ENCODE data around the gene ITGAD. TPM values are rescaled to one million over a fixed set of nuclear protein-coding genes. Genes with fewer than 3 reads are reported as not detected.

Gene ITGAD
- total and polyA plus RNA-seq, 2 experiments from 2014 or later = not detected

DNA sequence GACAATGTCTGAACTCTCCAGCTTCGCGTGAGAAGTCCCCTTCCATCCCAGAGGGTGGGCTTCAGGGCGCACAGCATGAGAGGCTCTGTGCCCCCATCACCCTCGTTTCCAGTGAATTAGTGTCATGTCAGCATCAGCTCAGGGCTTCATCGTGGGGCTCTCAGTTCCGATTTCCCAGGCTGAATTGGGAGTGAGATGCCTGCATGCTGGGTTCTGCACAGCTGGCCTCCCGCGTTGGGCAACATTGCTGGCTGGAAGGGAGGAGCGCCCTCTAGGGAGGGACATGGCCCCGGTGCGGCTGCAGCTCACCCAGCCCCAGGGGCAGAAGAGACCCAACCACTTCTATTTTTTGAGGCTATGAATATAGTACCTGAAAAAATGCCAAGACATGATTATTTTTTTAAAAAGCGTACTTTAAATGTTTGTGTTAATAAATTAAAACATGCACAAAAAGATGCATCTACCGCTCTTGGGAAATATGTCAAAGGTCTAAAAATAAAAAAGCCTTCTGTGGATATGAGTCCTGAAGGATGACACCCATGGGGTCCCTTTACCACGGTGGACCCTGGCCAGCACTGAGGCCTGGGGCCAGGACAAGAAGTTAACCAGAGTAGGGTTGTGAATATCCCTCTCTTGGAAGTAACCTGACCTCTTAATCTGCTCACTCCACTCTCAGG lies 10.5 kb upstream of the ITGAD start:
- Histone ChIP-seq H3K4me2 (no peak overlapping the region), H3K9me2 (ENCODE audit: insufficient read depth) (no peaks in the 10 kb centered on the region), H3K79me2 (replicated peaks; ENCODE audit: insufficient read depth) (no peaks in the 10 kb centered on the region), H2AFZ (peak overlapping the region; percentile 91; the same call in 1 of the 2 replicates), H3K4me3 (no peak overlapping the region), H3K4me1 (ENCODE audit: insufficient read depth) (no peaks in the 10 kb centered on the region), H3F3A (replicated peaks; ENCODE audit: low read depth) (no peaks in the 10 kb centered on the region), H3K36me3 (ENCODE audit: insufficient read depth) (no peaks in the 10 kb centered on the region), H3K27ac (ENCODE audit: low read depth) (no peak overlapping the region), H3K27me3 (ENCODE audit: insufficient read depth) (no peaks in the 10 kb centered on the region), H4K20me1 (replicated peaks; ENCODE audit: insufficient read depth) (no peaks in the 10 kb centered on the region)
- DNase-seq (ENCODE audit: low spot score) = peak; percentile 89
- no peaks in the 10 kb centered on the region for H3K36me3 Mint-ChIP-seq (ENCODE audit: low read depth)
- ATAC-seq = peak; percentile 95
- peaks cover 8% of the 10 kb centered on the region for H3K4me1 Mint-ChIP-seq
- H3K27me3 Mint-ChIP-seq (ENCODE audit: insufficient read depth, low read depth, poor library complexity) = peaks cover 8% of the 10 kb centered on the region
- no peak for TF ChIP-seq JUNB (IDR thresholded peaks at IDR 0.05; ENCODE audit: unreplicated experiment)
- TF ChIP-seq CREB1 (CRISPR knock-in tag; IDR thresholded peaks at IDR 0.05; ENCODE audit: low read depth) = no peak
- TF ChIP-seq, protein P1, sequence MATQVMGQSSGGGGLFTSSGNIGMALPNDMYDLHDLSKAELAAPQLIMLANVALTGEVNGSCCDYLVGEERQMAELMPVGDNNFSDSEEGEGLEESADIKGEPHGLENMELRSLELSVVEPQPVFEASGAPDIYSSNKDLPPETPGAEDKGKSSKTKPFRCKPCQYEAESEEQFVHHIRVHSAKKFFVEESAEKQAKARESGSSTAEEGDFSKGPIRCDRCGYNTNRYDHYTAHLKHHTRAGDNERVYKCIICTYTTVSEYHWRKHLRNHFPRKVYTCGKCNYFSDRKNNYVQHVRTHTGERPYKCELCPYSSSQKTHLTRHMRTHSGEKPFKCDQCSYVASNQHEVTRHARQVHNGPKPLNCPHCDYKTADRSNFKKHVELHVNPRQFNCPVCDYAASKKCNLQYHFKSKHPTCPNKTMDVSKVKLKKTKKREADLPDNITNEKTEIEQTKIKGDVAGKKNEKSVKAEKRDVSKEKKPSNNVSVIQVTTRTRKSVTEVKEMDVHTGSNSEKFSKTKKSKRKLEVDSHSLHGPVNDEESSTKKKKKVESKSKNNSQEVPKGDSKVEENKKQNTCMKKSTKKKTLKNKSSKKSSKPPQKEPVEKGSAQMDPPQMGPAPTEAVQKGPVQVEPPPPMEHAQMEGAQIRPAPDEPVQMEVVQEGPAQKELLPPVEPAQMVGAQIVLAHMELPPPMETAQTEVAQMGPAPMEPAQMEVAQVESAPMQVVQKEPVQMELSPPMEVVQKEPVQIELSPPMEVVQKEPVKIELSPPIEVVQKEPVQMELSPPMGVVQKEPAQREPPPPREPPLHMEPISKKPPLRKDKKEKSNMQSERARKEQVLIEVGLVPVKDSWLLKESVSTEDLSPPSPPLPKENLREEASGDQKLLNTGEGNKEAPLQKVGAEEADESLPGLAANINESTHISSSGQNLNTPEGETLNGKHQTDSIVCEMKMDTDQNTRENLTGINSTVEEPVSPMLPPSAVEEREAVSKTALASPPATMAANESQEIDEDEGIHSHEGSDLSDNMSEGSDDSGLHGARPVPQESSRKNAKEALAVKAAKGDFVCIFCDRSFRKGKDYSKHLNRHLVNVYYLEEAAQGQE (IDR thresholded peaks at IDR 0.05; ENCODE audit: unreplicated experiment) = no peak
- no peak for TF ChIP-seq ZNF331 (CRISPR knock-in tag; IDR thresholded peaks at IDR 0.05; ENCODE audit: low read depth)
- no peak for TF ChIP-seq POLR2AphosphoS5 (IDR thresholded peaks at IDR 0.05; ENCODE audit: low read depth)
- peak; percentile 85 to 87 for TF ChIP-seq CTCF (conservative IDR thresholded peaks at IDR 0.05; ENCODE audit: low read depth in 2 of 2)
- no peak for TF ChIP-seq NANOG (IDR thresholded peaks at IDR 0.05; ENCODE audit: borderline replicate concordance)
- peak overlapping the region; percentile 41; the same call in 1 of the 3 replicates for H3K4me3 Mint-ChIP-seq
- H3K27ac Mint-ChIP-seq = no peak overlapping the region
- H3K9me3 Mint-ChIP-seq = peaks cover 2% of the 10 kb centered on the region; the same call in 2 of the 3 replicates

GRCh38 chr16:31385680-31386079 lies 7.5 kb upstream of the ITGAD start:
- Mint-ChIP-seq H3K27ac (no peak overlapping the region), H3K9me3 (peaks cover 4% of the 10 kb centered on the region; the same call in 2 of the 3 replicates), H3K4me3 (no peak overlapping the region), H3K4me1 (peaks cover 8% of the 10 kb centered on the region), H3K36me3 (ENCODE audit: low read depth) (no peaks in the 10 kb centered on the region), H3K27me3 (ENCODE audit: insufficient read depth, low read depth, poor library complexity) (peaks cover 6% of the 10 kb centered on the region)
- DNase-seq (ENCODE audit: low spot score) (no peak), ATAC-seq (no peak)
- Histone ChIP-seq H4K20me1 (replicated peaks; ENCODE audit: insufficient read depth) (no peaks in the 10 kb centered on the region), H3K27me3 (ENCODE audit: insufficient read depth) (no peaks in the 10 kb centered on the region), H3K79me2 (replicated peaks; ENCODE audit: insufficient read depth) (no peaks in the 10 kb centered on the region), H3F3A (replicated peaks; ENCODE audit: low read depth) (no peaks in the 10 kb centered on the region), H3K4me3 (no peak overlapping the region), H2AFZ (no peak overlapping the region), H3K36me3 (ENCODE audit: insufficient read depth) (no peaks in the 10 kb centered on the region), H3K4me1 (ENCODE audit: insufficient read depth) (no peaks in the 10 kb centered on the region), H3K4me2 (no peak overlapping the region), H3K9me2 (ENCODE audit: insufficient read depth) (no peaks in the 10 kb centered on the region), H3K27ac (ENCODE audit: low read depth) (no peak overlapping the region)
- TF ChIP-seq STAT1 (IDR thresholded peaks at IDR 0.05; ENCODE audit: unreplicated experiment) = no peak
- TF ChIP-seq, protein P2, sequence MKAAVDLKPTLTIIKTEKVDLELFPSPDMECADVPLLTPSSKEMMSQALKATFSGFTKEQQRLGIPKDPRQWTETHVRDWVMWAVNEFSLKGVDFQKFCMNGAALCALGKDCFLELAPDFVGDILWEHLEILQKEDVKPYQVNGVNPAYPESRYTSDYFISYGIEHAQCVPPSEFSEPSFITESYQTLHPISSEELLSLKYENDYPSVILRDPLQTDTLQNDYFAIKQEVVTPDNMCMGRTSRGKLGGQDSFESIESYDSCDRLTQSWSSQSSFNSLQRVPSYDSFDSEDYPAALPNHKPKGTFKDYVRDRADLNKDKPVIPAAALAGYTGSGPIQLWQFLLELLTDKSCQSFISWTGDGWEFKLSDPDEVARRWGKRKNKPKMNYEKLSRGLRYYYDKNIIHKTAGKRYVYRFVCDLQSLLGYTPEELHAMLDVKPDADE (IDR thresholded peaks at IDR 0.05) = no peak
- no peak for TF ChIP-seq JUNB (IDR thresholded peaks at IDR 0.05; ENCODE audit: unreplicated experiment)
- no peak for TF ChIP-seq POLR2AphosphoS5 (IDR thresholded peaks at IDR 0.05; ENCODE audit: low read depth)
- TF ChIP-seq EZH2phosphoT487 (IDR thresholded peaks at IDR 0.05; ENCODE audit: unreplicated experiment) = no peak
- TF ChIP-seq ZNF114 (CRISPR knock-in tag; IDR thresholded peaks at IDR 0.05) = no peak
- no peak for TF ChIP-seq CREB1 (CRISPR knock-in tag; IDR thresholded peaks at IDR 0.05; ENCODE audit: low read depth)
- no peak for TF ChIP-seq ZNF331 (CRISPR knock-in tag; IDR thresholded peaks at IDR 0.05; ENCODE audit: low read depth)
- TF ChIP-seq, protein P1 (IDR thresholded peaks at IDR 0.05; ENCODE audit: unreplicated experiment) = no peak
- TF ChIP-seq EZH2 (IDR thresholded peaks at IDR 0.05; ENCODE audit: low read depth, unreplicated experiment) = no peak
- no peak for TF ChIP-seq NANOG (IDR thresholded peaks at IDR 0.05; ENCODE audit: borderline replicate concordance)

Measured in GM23338 (cell line).